ENCODE measurements around the gene ENTPD1.
A peak's percentile ranks its signal among the peaks of the same experiment; 100 is the strongest.
"Not testable (repeated sequence)": the region's sequence is repeated elsewhere in the genome, so short reads cannot be mapped to it uniquely, and the experiment has no call there.

ENTPD1 gene

DNA sequence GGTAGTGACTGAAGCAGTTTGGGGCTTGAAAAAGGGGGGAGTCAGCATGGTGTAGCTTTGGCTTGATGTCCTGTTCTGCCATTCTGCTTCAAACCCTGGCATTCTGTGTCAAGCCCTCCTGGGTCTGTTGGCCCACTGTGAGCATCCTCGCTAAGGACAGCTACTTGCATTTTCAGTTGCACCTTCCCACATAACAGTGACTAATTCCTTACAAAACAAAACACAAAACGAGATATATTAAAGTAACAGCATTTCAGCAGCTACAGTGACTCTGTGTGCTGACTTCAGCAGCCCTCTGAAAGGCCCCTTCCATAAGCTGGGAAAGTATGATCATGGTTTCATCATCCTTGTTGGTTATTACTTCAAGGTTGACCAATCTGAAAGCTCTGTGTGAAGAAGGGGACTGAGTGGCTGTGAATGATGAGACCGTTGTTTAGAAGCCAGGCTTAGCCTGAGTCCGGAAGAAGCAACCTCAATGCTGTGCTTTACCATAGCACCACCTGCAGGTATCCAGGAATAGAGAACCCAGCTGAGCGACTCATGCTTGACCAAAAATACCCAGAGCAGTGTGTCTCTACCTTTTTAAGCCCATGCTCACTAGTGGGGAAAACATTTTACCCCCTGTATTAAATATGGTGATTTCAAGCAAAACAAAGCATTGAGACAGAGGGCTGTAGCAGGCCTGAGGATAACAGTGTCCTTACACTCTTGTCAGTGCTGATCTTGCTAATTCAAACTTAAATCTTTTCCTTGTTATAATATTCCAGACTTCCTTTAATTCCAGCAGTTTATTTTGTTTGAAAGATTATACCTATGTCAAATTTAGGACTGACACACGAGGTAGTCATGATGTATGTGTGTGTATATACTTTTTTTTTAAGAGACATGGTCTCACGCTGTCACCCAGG lies 109.2 kb downstream of the ENTPD1 start:
- DNase-seq = peak in 17 of 51 donors; percentile 1 to 45 (median 9)

DNA sequence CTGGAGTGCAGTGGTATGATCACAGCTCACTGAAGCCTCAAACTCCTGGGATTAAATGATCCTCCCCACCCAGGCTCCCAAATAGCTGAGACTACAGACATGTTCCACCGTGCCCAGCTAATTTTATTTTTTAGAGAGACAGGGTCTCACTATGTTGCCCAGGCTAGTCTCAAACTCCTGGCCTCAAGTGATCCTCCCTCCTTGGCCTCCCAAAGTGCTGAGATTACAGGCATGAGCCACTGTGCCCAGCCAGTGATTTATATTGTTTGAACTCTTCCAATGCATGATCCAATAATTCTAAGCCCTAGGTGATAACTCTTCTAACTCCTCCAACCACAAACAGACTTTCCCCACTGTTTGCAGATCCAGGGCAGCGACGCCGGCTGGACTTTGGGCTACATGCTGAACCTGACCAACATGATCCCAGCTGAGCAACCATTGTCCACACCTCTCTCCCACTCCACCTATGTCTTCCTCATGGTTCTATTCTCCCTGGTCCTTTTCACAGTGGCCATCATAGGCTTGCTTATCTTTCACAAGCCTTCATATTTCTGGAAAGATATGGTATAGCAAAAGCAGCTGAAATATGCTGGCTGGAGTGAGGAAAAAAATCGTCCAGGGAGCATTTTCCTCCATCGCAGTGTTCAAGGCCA lies 110.0 kb downstream of the ENTPD1 start:
- DNase-seq = no peak

DNA sequence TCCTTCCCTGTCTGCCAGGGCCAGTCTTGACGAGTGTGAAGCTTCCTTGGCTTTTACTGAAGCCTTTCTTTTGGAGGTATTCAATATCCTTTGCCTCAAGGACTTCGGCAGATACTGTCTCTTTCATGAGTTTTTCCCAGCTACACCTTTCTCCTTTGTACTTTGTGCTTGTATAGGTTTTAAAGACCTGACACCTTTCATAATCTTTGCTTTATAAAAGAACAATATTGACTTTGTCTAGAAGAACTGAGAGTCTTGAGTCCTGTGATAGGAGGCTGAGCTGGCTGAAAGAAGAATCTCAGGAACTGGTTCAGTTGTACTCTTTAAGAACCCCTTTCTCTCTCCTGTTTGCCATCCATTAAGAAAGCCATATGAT lies 110.5 kb downstream of the ENTPD1 start:
- DNase-seq = no peak

DNA sequence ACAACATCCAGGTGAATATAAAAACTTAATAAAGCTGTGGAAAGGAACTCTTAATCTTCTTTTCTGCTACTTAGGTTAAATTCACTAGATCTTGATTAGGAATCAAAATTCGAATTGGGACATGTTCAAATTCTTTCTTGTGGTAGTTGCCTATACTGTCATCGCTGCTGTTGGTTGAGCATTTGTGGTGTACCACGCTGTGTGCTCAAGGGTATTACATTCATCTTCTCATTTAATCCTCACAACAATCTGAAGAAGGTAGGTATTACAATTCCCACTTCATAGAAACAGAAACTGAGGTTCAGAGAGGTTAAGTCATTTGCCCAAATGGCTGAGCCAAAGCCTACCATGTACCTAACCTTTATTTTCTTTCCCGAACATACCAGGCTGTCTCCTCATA lies 111.9 kb downstream of the ENTPD1 start:
- DNase-seq = no peak

DNA sequence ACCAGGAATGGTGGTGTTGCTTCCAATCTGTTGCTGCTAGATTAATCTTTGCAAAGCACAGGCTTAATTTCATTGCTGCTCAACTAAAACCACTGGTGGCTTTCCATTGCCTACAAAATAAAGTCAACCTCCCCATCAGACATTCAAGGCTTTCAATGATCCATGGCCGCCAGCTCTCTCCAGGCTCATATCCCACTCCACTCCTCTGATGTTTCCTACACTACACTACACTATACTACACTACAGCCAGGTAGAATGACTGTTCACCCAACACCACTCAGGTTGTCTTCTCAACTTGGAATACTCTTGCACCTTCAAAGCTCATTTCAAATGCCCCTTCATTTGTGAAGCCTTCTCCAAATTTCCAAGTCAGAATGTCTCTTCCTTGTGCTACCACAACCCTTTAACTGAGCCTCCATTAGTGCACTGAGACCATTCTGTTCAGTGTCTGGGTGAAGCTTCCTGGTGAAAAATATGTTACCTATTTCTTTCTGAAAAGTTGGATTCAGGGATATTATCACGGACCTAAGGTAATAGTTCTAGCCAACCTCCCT lies 116.3 kb downstream of the ENTPD1 start:
- no peak for DNase-seq

DNA sequence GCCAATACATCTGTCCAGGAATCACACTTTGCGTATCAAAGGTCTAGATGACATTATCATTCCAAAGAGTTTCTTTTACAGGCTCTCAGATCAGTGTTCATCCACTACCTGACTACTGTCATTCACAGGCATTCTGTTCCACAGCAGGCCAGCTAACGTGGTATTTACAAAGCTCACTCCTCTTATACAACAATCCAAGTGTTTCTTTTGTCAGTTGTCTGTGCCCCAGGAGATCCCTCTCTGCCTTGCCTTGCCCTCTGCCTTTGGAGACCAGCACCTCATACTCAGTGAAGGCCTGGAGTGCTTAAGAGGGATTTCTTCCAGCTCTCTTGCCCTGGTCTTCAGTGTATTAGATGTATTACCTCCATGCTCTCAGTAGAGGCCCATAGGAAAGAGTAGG lies 117.2 kb downstream of the ENTPD1 start:
- no peak for DNase-seq

DNA sequence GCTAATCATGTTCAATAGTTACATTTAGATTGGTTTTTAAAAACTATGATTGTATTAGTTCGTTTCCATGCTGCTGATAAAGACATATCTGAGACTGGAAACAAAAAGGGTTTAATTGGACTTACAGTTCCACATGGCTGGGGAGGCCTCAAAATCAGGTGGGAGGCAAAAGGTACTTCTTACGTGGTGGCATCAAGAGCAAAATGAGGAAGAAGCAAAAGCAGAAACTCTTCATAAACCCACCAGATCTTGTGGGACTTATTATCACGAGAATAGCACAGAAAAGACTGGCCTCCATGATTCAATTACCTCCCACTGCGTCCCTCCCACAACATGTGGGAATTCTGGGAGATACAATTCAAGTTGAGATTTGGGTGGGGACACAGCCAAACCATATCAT lies 117.7 kb downstream of the ENTPD1 start:
- no peak for DNase-seq

DNA sequence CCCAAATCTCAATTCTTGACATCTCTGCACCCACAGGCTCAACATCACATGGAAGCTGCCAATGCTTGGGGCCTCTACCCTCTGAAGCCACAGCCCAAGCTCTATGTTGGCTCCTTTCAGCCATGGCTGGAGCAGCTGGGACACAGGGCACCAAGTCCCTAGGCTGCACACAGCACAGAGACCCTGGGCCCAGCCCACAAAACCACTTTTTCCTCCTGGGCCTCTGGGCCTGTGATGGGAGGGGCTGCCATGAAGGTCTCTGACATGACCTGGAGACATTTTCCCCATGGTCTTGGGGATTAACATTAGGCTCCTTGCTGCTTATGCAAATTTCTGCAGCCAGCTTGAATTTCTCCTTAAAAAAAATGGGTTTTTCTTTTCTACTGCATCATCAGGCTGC lies 118.8 kb downstream of the ENTPD1 start:
- DNase-seq = not testable (repeated sequence)

DNA sequence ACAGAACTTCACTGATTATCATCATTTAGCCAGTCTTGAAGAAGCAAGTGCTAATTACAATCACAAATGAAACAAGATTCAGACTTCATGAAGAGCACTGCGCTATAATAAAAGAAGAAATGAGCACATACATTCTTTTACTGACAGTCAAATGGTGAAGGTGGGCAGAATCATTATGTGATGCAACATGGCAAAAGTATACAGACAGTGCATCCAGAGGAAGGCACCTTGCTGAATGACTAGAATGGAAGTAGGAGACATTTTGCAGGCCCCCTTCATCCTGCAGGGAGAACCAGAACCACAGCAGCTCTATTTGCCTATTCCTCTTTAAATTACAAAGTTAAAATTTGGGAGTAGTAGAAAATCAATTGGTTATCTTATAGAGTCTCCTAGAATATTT lies 120.8 kb downstream of the ENTPD1 start:
- no peak for DNase-seq

DNA sequence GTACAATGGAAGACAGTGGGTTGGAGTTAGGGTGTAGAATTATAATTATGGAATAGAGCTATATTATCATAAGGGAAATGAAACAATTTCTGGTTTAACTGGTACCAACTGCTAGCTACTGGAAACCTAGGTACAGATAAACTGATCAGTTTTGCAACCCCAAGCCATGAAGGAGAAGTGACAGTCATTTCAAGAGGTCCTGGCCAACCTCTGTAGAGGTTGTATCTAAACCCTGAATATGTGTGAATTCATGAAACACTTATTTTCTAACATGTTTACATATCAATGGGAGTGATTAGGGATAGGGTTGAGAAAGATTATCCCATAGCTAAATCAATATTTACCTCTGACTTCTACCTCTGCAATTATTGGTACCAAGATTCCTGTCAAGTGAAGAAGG lies 121.9 kb downstream of the ENTPD1 start:
- DNase-seq = no peak

DNA sequence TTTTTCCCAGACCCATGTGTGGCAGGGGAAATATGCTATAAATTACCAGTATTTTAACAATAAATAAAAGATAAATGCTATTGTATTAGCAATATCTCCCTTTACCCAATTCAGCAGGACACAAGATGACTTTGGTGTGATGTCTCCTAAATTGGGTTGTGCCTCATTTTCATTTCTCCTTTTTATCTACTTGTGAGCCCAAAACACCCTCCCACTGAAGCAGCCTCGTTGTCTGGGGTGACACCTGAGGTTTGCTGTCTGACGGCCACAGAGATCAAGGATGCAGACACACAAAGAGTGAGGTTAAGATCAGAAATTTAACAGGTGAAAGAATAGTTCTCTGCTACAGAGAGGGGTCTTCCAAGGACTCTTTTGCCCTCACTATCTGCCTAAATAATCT lies 124.7 kb downstream of the ENTPD1 start:
- DNase-seq = no peak

DNA sequence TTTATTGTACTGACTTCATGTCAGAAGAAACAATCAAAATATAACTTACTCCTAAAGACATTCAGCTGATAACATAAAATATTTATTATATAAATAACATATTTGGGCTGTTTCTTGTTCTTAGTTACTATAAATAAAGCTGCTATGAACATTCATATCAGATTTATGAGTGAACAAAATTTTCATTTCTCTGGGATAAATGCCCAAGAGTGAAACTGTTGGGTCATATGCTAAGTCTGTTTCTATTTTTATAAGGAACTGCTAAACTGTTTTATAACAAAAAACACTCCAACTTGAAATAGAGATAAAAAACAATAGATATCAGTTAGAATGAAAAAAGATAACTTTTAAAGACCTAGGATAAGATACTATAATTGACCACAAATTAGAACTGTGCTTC lies 125.4 kb downstream of the ENTPD1 start:
- no peak for DNase-seq

DNA sequence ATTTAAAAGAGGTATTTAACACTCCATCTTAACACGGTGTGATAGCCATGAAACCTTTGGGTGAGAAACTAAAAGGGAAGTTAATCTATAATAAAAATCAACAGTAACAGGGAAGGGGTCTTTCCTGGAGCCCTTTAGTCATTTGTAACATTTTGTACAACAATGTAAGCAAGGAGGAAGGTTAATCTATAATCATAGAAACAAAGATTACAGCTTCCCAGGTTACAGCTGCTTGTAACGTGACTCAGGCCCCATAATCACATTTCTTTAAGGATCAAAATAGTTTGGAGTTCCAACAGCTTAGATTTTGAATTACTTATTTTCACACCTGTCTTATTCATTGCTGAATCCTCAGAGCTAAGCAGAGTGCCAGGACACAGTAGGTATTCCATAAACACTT lies 133.9 kb downstream of the ENTPD1 start:
- DNase-seq = no peak

DNA sequence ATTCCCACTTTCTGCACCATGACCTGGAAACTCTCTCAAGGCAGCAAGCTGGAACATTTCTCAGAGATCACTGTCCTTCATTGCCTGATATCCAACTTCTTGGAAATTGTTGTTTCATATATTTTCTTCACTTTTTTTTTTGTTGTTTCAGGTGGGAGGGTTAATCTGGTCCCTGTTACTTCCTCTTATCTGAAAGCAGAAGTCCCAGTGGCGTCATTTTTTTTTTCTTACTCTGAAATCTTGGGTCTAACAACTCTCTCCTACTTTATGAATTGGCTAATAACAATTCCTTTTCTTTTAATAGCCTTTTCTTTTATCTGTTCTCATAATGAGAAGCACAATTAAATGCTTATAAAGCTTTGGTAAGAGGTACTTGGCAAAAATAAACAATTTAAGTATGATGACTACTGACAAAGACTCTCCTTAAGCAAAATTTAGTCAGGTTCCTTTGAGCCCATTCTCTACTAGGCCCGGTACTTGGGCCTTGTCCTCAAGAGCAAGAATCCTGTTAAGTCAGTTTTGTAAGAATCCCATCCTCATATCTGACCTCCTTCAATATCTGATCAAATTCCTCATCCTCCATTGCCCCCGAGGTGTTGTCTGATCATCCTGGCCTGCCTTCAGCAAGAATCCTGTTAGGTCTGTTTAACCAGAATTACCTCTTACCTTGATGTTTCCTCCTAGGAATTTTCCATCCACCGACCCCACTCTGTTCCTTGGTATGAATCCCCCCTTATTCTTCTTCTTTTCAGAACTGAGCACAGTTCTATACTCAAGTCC lies 140.3 kb downstream of the ENTPD1 start:
- no peak for DNase-seq

DNA sequence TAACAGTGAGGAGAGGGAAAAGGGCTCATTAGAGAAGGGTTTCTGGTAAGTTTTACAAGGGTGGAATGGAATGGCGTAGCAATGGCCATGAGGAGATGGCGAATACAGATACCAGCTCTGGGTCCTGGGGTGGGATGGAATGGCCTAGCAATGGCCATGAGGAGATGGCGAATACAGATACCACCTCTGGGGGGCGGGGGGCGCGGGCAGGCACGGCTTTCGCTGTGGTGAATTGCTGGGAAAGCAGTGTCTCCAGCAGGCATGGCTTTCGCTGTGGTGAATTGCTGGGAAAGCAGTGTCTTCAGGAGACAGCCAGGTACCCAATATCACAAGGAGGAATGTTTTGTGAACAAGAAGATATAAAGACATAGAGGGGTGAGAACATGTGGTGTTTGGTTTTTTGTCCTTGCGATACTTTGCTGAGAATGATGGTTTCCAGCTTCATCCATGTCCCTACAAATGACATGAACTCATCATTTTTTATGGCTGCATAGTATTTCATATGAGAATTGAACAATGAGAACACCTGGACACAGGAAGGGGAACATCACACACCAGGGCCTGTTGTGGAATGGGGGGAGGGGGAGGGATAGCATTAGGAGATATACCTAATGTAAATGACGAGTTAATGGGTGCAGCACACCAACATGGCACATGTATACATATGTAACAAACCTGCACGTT lies 150.1 kb downstream of the ENTPD1 start:
- DNase-seq = not testable (repeated sequence)

DNA sequence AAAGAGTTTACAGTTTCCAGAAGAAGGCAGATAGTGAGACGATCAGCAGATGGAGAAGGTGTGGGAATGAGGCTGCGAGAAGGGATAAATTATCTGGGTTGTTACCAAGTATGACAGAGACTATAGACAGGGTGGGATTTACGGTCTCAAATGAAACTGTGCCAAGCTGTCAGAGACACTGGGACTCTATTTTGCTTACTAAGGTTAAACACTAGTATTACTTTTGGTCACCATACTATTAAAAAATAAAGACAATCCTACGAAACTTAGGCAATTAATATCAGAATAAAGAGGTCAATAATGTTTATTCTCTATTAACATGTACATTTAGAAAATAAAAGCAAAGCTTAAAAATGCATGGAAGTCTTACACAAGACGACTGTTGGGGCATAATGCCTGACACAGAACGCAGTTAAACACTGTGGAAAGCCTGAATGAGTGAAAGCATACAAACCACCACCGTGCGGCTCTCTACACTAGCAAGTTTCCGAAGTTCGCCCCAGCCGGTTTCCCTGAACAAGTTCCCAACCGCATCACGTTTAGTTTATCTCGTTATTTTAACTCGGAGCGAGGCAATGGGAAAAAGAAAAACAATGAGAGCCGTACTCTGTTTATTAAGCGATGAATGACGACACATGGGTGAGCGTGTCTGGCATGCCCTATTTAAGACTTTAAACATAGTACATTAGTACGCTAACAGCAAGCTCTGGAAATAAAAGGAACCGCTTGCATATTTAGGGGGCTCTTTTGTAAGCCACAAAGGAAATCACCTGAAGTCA lies 150.9 kb downstream of the ENTPD1 start:
- peak in 39 of 51 donors; percentile 0 to 70 (median 28) for DNase-seq

DNA sequence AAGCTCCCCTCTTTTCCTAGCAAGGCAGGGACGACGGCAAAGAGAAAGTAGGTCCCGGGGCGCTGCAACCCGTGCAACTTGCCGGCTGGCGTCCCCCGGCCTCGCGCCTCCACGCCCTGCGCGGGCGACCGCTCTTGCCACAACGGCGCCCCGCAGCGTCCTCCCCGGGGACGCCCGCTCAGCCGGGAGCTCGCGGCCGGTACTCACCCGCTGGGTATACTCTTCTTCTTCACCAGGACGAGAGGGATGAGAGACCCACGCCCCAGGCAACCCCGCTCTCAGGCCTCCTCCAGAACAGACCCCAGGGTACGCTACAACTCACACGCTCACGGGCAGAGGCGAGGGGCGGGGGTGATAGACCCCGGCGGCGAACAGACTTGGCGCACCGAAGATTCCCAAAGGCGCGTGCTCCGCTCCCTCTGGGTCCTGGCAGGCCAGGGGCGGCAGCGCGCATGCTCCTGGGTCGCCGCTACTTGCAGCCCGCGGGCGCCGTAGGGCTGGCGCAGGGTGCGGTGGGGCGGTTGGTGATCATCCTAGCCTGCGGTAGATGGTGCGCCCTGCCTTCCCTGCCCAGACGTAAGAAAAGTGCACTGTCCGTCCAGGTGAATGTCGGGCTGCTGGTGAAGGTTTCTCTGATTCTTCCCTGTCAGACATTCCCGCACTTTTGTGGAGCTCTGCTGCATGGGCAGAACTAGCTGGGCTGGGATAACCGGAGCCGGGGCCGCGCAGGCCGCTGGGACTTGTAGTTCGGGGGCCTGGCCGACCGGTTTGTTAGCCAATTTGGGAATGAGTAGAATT lies 151.7 kb downstream of the ENTPD1 start, which contains the start of gene CC2D2B:
CC2D2B (plus strand) TSS at position 520 of the 798 bp plus-strand sequence. CDS start 3,349 bp downstream, outside the sequence.
- peak; percentile 58 to 98 (median 86) for DNase-seq

DNA sequence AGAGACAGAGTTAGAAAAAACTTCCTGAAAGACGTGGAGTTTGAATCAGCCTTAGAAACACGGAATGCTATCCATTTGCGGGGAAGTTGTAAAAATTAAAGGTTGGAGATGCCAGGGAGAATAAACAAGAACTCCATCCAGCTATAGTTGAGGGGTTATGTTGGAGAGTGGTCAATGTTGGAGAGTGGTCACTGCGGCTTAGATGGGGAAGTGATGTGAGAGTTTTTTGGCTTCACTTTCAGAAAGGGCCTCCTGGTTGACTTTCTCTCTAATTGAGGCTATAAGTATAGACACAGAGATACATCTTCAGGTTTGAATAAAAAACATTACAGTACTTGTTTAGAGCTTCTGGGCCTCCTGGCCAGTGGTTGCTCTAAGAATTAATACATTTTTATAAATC lies 152.5 kb downstream of the ENTPD1 start:
- no peak for DNase-seq

DNA sequence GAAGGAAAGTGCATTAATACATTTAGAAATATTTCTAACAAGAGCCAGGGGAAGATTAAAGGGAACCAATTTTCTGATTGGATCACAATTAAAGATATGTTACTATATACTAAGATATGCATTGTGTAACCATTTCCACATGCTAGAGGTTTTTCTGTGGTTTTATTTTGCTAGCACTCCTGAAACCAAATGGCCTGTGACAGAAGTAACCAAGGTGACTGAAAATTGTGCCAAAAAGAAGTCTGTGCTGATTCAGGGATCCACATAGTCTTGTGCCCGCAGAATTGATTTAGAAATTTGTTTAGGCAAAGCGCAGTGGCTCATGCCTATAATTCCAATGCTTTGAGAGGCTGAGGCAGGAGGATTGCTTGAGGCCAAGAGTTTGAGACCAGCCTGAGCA lies 153.6 kb downstream of the ENTPD1 start:
- no peak for DNase-seq

All from hypothalamus (tissue), 51 donors.